GM19372 (cell line): Measurements from ENCODE around the gene FCRL5.
"Not testable (repeated sequence)": the region's sequence is repeated elsewhere in the genome, so short reads cannot be mapped to it uniquely, and the experiment has no call there.

Source experiments
- ATAC-seq: cut with Tn5 transposase; IDR thresholded peaks from one replicate; pipeline ENCODE4 v1.9.1; 2021; ENCODE audit warnings: mild to moderate bottlenecking, low read depth, moderate library complexity; ENCODE audit not compliant: unreplicated experiment

The FCRL5 gene

GRCh38 chr1:157490467-157491165 is 61.7 kb downstream of the FCRL5 start:
- ATAC-seq, result no peak

GRCh38 chr1:157488156-157488555 is 64.2 kb downstream of the FCRL5 start:
- no peak for ATAC-seq

DNA sequence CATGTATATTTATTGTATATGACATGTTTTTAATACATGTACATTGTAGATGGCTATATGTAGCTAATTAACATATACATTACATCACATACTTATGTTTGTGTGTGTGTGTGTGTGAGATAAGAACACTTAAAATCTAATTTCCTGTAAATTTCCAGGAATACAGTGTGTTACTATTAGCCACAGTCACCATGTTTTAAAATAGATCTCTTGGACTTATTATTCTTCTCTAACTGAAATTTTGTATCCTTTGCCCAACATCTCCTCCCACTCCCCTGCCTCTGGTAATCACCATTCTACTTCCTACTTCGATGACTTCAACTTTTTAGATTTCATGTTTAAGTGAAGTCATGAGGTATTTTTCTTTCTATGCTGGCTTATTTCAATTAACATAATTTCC is 64.8 kb downstream of the FCRL5 start:
- no peak for ATAC-seq

- ATAC-seq, result no peak
These were observed 65.2 kb downstream of the FCRL5 start for GRCh38 chr1:157487096-157487495.

DNA sequence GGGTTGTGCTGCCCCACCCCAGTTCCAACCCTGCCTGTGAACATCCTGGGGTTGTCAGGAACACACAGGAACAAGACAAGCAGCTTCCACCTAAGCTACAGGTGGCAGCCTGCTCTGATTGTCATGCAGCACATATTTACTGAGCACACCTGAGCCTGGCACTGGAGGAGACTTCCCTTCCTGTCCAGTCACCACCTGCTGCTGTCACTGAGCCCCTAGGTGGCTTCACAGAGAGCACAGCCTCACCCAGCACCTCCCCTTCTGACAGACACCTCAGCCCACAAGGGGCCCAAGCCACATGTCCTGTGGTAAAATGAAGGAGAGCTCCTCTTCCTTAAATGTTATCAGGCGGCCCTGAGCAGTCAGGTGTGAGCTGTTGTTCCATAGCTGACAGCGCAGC is 65.9 kb downstream of the FCRL5 start:
- not testable (repeated sequence) for ATAC-seq

GRCh38 chr1:157485793-157486192 is 66.5 kb downstream of the FCRL5 start:
- ATAC-seq, result no peak

DNA sequence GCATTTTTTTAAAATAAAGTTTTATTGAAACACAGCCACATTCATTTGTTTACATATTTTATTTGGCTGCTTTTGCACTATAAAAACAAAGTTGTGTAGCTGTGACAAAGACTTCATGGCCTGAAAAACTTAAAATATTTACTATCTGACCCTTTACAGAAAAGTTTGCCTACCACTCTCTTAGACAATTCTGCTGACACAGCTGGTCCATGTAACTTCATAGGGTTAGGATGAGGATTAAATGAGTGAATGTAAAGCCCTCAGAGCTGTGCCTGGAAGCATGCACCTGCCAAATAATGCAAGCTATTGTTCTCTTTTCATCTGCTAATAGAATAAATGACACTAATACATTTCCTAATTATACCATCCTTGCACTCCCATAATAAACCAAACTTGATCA is 67.7 kb downstream of the FCRL5 start:
- ATAC-seq, result no peak

DNA sequence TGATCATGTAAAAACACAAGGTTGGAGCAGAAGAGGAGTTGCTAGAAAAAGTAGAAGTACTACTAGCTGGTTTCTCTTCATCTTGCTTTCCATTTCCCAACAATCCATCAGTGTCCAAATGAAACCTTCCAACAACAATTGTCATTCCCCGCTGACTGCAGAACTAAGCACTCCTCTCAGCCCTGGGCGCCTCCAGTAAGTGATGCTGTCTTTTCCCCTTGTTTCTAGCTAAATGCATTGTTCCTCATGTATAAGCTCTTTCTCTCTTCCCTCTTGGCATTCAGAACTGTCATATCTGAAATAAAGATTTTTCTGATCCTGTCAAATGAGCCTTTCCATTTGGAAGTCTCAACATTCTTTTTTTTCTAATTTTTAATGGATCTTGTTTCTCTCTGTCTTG is 68.7 kb downstream of the FCRL5 start:
- ATAC-seq, result no peak

GRCh38 chr1:157482717-157483116 is 69.6 kb downstream of the FCRL5 start:
- ATAC-seq, result no peak

DNA sequence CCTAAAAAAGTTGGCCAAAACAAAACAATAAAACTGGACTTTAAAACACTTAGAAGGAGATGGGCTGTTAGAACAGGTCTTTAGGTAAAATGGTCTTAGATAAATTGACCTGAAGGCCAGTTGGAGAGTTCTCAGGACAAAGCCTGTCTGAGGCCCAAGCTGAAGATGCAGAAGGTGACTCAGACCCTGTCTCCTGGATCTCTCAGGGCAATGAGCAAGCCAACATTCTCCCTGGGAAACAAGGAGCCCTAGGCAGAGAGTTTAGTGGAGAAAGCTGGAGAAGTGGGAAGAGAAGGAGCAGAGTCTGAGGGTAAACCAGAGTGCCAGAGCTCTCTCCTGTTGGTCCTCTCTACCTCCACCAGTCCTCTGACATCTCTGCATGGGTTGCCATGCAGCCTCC is 70.1 kb downstream of the FCRL5 start:
- no peak for ATAC-seq

DNA sequence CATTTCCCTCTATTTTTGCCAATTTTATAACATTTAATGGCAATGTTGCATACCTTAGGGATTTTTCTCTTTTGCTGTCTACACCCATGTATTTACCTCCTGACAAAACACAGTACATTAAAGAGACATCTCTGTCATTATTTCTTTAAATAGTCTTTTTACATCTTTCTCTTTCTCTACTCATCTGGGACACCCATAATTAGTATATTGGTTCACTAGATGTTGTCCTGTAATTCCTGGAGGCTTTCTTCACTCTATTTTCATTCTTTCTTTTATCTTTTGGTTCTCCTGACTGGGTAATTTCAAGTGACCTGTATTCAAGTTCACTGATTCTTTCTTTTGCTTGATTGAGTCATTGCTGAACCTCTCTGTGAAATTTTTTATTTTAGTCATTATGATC is 74.3 kb downstream of the FCRL5 start:
- no peak for ATAC-seq

GRCh38 chr1:157477419-157477818 is 74.9 kb downstream of the FCRL5 start:
- ATAC-seq, result no peak

DNA sequence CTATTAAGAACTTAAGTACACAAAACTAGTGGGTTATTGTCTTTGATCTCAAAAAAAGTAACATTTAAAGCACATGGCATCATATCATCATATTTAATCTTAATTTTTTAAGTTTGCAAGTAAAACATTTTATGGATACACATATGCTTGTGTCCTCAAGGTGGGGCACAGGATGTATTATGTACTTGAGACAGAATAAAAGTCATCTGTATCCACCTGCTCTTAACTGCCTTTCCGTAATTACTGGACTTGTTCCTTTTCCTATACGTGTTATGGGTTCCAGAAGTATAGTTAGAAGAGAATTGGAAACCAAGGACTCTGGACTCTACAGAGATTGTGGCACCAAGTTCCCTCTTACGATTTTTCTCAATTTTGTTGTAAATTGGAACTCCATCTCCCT is 79.4 kb downstream of the FCRL5 start:
- no peak for ATAC-seq

GRCh38 chr1:157472056-157472701 is 80.1 kb downstream of the FCRL5 start:
- ATAC-seq, result no peak

DNA sequence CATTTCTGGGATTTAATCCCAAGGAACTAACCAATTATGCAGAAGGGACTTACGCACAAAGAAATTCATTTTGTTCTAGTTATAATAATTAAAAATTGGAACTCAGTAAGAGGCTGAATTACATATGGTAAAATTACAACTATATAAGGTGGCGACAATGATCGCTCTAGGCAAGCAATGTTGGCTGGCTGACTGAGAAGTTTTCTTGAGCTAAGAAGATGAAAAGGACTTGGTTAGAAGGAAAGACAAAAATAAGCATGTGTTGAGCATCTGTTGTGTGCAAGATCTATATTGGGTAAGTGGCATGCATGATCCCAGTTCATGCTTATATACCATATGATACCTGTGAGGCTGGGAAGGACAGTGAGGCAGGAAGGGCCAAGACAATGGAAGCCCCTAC is 80.8 kb downstream of the FCRL5 start:
- no peak for ATAC-seq

DNA sequence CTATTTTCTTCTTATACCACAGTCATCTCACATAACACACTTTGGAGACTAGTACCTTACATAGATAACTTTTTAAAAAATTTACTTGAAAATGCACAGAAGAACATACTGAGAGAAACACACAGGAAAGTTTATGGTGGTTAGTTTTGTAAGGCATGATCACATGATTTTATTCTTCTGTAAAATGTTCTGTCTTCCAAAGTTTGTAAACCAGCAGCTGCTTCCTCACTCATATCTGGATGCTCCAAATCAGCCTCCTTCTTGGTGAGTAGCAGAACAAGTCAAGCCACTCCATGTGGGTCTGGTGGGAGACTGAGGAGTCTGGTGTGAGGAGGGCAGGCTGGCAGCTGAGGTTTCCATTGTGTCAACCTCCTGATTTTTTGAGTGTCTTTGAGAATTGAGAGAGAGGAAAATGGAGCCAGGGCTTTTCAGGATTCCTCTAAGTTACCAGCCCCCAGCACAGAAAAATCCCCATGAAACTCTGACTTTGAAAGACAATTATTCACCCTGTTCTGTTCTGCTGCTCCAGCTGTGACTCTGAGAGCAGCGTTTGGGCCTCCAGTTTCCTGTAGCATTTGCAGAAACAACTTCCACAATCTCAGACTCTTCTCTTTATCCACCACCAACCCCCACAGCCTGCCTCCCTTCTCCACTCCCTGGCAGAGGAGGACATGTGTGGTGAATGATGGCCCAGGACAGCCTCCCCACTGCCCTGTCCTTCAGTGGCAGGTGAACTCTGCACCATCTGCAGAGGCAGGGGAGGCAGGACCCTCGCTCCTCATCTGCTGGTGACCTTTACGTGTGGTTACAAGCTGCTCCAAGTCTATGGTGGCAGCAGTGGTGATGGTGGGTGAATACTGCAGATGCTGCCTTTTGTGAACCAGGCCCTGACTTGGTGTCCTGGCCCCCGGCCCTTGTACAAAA is 82.3 kb downstream of the FCRL5 start:
- no peak for ATAC-seq

DNA sequence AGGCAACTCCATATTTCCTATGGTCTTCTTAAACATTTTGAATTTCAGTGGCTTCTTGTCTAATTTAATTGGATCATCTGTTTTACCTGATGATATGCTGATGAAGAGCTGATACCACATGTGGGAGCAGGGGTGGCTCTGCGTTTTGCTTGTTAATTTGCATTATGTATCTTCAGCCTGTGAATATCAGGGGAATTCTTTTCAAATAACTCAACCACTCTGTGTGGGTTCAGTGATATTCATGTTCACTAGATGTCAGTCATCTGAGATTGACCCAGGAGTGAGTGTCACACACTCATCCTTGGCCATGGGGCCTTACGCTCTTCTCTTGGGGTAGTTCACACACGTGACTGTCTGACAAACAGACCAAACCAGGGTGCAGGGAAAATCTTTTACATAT is 83.0 kb downstream of the FCRL5 start:
- ATAC-seq, result no peak

DNA sequence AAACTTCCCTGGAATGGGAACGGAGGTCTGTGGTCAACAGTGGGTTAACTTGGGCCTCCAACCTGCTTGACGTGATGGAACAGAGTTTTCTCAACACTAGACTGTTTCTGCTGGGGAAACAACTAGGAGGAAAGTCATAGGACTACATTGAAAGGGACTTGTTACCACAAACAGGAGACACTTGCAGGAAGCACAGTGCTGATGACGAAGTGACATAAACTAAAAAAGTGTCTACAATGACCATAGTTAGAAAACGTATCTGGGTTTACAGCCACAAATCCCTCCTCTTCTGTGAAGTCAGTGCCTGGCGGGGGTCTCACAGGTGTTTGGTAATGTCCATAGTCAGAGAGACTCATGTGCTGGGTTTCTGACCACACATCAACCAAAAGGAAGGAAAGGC is 86.3 kb downstream of the FCRL5 start:
- no peak for ATAC-seq
